Duodenal mucosa (tissue), 2 donors: ENCODE data around the gene SCYGR1.
A peak's percentile ranks its signal among the peaks of the same experiment; 100 is the strongest.

Source experiments
- H3K27ac ChIP-seq: one replicate; pipeline ENCODE4 v1.7.0; 2013; ENCODE audit warnings: low read depth, low read length
- H3K27me3 ChIP-seq, 2 donors: one replicate each; pipeline ENCODE4 v1.7.0; 2013; ENCODE audit warnings: low read length in 2 of 2, control low read depth in 1 of 2; ENCODE audit not compliant: insufficient read depth in 2 of 2, control insufficient read depth in 1 of 2
- H3K36me3 ChIP-seq, 2 donors: one replicate each; pipeline ENCODE4 v1.7.0; 2013; ENCODE audit warnings: low read length in 2 of 2, control low read depth in 1 of 2; ENCODE audit not compliant: insufficient read depth in 2 of 2, control insufficient read depth in 1 of 2
- H3K4me1 ChIP-seq, 2 donors: one replicate each; pipeline ENCODE4 v1.7.0; 2013; ENCODE audit warnings: low read length in 2 of 2, control low read depth in 1 of 2; ENCODE audit not compliant: insufficient read depth in 2 of 2, control insufficient read depth in 1 of 2
- H3K4me3 ChIP-seq, 2 donors: one replicate each; pipeline ENCODE4 v1.7.0; 2013; ENCODE audit warnings: low read length in 2 of 2, low read depth in 1 of 2
- H3K9ac ChIP-seq, 2 donors: one replicate each; pipeline ENCODE4 v1.7.0; 2013; ENCODE audit warnings: low read length in 2 of 2, low read depth in 1 of 2
- H3K9me3 ChIP-seq, 2 donors: one replicate each; pipeline ENCODE4 v1.7.0; 2013; ENCODE audit warnings: low read length in 2 of 2, control low read depth in 1 of 2; ENCODE audit not compliant: control insufficient read depth in 1 of 2

Gene SCYGR1

DNA sequence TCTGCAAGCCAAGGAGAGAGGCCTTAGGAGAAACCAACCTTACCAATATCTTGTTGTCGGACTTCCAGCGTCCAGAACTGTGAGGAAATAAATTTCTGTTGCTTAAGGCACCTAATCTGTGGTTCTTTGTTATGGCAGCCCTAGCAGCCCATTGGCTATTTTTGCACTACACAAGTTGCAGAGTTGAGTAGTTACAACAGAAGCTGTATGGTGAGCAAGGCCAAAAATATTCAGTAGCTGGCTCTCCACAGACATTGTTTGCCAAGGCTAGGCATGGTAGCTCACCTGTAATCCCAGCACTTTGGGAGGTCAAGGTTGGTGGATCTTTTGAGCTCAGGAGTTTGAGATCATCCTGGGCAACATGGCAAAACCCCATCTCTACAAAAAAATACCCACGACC lies 27.1 kb upstream of the SCYGR1 start:
- H3K9me3 ChIP-seq, result no peaks in the 10 kb centered on the region
- no peak overlapping the region for H3K9ac ChIP-seq
- no peak overlapping the region for H3K4me3 ChIP-seq
- no peaks in the 10 kb centered on the region for H3K27me3 ChIP-seq
- peaks cover 2 to 7% of the 10 kb centered on the region in 2 donors for H3K4me1 ChIP-seq
- no peaks in the 10 kb centered on the region for H3K36me3 ChIP-seq
- no peak overlapping the region for H3K27ac ChIP-seq

DNA sequence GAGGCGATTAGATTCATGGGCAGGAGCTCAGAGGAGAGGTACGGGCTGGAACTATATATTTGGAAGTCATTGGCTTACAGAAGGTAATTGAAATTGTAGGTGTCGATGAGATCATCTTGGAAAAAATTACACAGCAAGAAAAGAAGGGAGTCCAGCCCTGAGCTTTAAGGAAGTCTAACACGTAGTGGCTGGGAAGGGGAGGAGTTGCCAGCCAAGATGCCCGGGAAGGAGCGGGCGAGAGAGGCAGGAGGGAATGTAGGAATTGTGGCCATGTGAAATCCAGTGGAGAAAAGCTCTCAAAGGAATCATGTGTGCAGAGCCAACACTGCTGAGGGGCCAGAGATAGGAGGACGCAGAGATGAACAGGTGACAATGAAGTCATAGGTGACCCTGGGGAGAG lies 25.6 kb upstream of the SCYGR1 start:
- H3K4me3 ChIP-seq, result no peak overlapping the region
- no peaks in the 10 kb centered on the region for H3K36me3 ChIP-seq
- H3K9ac ChIP-seq, result no peak overlapping the region
- H3K27ac ChIP-seq, result no peak overlapping the region
- H3K9me3 ChIP-seq, result no peaks in the 10 kb centered on the region
- peaks cover 0 to 7% of the 10 kb centered on the region in 2 donors for H3K4me1 ChIP-seq
- H3K27me3 ChIP-seq, result no peaks in the 10 kb centered on the region

DNA sequence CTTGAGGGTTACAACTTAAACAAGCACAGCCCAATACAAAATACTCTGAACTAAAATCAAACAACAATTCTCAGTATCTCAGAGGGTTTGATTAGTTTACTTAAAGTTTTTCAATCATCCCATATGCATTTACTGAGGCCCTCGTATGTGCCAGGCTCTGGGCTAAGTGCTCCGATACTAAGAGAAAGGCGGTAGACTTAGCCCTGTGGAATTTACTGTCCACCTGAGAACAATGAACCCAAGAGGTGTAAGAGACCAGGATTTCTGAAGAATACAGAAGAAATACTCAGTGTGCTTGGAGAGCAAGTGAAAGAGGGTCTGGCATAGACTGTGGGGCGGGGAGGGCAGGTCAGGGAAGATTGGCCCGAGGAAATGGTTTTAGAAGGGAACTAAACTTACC lies 25.1 kb upstream of the SCYGR1 start:
- Histone ChIP-seq H3K27ac (no peak overlapping the region), H3K4me3 (no peak overlapping the region), H3K27me3 (no peaks in the 10 kb centered on the region), H3K9ac (no peak overlapping the region), H3K36me3 (no peaks in the 10 kb centered on the region), H3K9me3 (no peaks in the 10 kb centered on the region), H3K4me1 (peaks cover 0 to 7% of the 10 kb centered on the region in 2 donors)

DNA sequence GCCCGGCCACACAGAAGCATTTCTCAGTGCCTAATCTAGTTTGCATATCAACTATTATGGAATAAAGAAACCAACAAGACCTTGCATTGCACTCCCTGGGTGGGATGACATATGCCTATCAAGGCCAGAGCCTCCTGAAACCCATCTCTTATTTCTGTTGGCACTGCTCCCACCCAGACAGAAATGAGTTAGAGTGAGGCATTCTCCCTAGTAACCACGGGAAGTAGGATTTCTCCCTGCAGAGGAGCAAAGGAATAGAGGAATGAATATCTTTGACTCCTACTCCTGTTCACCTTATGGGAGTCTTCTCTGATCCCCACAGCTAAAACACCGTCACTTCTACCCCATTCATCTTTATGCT lies 24.2 kb upstream of the SCYGR1 start:
- no peaks in the 10 kb centered on the region for H3K36me3 ChIP-seq
- no peak overlapping the region for H3K27ac ChIP-seq
- peaks cover 0 to 8% of the 10 kb centered on the region in 2 donors for H3K4me1 ChIP-seq
- no peak overlapping the region for H3K4me3 ChIP-seq
- no peaks in the 10 kb centered on the region for H3K9me3 ChIP-seq
- no peaks in the 10 kb centered on the region for H3K27me3 ChIP-seq
- H3K9ac ChIP-seq, result no peak overlapping the region

DNA sequence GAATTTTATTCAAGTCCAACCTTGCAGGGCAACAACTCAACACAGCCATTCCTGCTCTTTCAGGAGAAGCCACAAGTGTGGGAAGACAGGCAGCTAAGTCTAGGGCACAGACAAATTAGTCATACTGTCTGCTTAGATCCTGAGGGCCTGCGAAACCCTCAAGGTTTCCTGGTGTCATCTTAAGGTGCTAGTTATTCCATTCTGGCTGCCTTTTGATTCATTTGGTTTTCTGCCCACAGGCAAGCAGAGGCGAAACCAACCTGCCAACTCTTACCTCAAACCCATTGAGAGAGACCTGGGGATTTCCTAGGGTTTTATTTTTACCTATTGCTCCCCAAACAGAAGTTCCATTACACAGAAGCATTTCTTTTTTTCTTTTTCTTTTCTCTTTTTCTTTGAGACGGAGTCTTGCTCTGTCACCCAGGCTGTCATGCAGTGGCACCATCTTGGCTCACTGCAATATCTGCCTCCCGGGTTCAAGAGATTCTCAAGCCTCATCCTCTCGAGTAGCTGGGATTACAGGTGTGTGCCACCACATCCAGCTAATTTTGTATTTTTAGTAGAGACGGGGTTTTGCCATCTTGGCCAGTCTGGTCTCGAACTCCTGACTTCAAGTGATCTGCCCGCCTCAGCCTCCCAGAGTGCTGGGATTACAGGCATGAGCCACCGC lies 23.7 kb upstream of the SCYGR1 start:
- Histone ChIP-seq H3K9ac (no peak overlapping the region), H3K4me1 (peaks cover 4 to 13% of the 10 kb centered on the region in 2 donors), H3K27ac (no peak overlapping the region), H3K4me3 (no peak overlapping the region), H3K9me3 (no peaks in the 10 kb centered on the region), H3K27me3 (no peaks in the 10 kb centered on the region), H3K36me3 (no peaks in the 10 kb centered on the region)

DNA sequence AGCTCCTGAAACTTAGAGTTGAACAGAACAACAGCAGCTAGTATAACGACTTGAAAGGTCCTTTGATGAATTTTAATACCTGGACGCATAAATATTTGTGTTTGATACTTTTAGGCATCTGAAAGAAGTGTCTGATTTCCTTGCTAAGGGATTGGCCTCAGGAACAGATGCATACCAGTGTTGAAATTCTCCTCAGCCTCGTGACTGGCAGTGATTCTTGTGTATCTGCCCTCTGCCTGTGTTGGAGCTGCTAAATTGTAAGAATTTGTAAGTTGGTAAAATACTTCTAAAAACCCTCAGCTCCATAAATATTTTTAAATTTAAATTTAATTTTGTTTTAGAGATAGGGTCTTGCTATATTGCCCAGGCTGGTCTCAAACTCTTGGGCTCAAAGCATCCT lies 22.4 kb upstream of the SCYGR1 start:
- Histone ChIP-seq H3K36me3 (no peaks in the 10 kb centered on the region), H3K9me3 (no peaks in the 10 kb centered on the region), H3K27ac (no peak overlapping the region), H3K27me3 (no peaks in the 10 kb centered on the region), H3K9ac (no peak overlapping the region), H3K4me1 (peaks cover 11 to 17% of the 10 kb centered on the region in 2 donors), H3K4me3 (no peak overlapping the region)

DNA sequence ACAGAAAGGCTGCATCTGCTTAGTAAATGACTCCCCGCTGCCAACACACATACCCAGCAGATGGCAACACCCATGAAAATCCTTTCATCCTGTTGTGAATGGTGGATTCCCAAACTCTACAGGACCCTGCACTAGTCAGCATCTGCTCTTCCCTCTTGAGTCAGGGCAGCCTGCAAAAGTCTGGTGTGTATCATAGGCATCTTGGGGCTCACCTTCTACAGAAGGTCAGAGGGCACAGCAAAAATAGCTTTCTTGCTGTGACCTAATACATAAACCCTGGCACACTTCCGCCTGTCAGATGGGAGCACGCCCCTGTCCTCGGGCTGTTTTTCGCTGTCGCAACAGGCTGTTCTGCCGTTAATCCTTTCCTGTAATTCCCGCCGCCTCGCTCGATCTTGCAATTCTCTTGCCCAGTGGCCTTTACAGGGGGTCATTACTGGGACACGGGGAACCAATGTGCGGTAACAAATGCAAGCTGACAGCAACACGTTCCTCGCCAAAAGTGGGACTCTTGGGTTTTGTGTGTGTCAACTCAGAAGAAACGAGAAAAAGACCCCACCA lies 19.9 kb upstream of the SCYGR1 start:
- no peak overlapping the region for H3K4me3 ChIP-seq
- no peak overlapping the region for H3K27ac ChIP-seq

DNA sequence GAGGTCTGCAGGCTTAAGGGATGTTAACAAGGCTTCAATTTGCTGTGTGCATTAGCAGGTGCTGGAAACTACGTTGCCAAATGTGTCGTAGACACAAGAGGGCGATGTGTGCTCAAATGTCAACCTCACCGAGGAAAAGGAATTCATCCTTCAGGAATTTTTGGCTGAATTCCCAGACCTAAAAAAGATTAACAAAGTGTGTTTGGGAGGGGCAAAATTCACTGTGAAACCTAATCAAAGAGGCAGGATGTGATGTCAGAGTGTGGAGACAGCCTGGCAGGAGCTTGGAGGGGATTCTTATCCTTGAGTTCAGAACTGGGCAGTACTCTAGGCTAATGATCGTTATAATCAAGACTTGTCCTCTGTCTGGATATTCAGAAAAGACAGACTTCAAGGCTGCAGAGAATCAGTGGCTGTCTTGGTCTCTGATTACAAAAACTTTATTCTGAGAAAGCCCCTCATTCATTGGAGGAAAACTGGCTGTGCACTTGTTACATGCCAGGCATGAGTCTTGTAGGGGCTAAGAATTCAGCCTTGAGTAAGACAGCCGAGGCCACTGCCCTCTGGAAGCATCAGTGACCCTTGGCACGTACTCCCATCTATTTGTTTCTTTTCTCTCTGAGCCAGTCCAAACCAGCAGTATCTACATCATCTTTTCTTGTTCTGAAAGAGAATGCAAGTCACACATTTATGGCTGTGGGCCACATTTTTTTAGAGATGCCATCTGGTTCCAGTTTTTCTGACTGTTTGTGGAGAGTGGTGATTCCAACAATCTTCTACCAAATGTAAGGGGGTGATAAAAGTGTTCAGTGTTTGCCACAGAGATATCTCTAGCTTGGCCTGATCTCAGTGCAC lies 18.7 kb upstream of the SCYGR1 start:
- Histone ChIP-seq H3K36me3 (no peaks in the 10 kb centered on the region), H3K27me3 (no peaks in the 10 kb centered on the region), H3K9ac (no peak overlapping the region), H3K27ac (no peak overlapping the region), H3K9me3 (no peaks in the 10 kb centered on the region), H3K4me1 (peaks cover 15 to 23% of the 10 kb centered on the region in 2 donors), H3K4me3 (peak overlapping the region in 1 of 2 donors; percentile 4)

More for the DNA sequence above, 19.9 kb upstream of the SCYGR1 start:
- H3K27me3 ChIP-seq, result no peaks in the 10 kb centered on the region
- H3K9ac ChIP-seq, result no peak overlapping the region
- no peaks in the 10 kb centered on the region for H3K9me3 ChIP-seq
- H3K36me3 ChIP-seq, result no peaks in the 10 kb centered on the region
- H3K4me1 ChIP-seq, result peaks cover 11 to 22% of the 10 kb centered on the region in 2 donors

DNA sequence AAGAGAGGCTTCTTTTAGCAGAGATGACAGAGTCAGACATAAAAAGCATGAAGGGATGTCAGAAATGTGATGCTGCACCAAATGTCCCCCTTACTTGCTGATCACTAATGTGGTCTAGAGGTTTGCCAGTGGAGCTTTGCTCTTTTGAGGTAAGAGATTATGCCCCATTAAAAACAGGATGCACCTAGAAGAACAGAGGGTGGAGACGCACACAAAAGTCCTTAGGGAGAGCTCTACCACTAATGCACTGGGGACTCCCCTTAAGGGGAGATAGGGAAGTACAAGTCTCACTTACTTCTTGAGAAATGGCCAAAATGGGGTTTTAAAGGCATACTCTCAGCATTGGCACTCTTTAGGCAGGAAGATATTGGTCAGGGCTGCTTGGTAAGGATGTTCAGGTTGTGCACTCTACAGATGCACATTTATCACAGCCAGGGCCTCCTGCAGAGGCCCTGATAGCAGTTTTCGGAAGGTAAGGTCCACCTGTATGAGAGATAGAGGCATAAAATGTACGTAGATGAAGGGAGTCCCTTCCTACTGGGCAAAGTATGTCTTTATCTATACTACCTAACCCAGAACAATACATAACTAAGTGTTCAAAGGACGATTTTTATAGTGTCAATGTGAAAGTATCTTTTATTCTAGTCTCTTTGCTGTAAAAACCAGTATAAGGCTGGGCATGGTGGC lies 17.0 kb upstream of the SCYGR1 start:
- no peaks in the 10 kb centered on the region for H3K27me3 ChIP-seq
- no peak overlapping the region for H3K27ac ChIP-seq
- no peaks in the 10 kb centered on the region for H3K36me3 ChIP-seq
- no peak overlapping the region for H3K9ac ChIP-seq
- H3K9me3 ChIP-seq, result no peaks in the 10 kb centered on the region
- no peak overlapping the region for H3K4me3 ChIP-seq
- peaks cover 19 to 26% of the 10 kb centered on the region in 2 donors for H3K4me1 ChIP-seq

DNA sequence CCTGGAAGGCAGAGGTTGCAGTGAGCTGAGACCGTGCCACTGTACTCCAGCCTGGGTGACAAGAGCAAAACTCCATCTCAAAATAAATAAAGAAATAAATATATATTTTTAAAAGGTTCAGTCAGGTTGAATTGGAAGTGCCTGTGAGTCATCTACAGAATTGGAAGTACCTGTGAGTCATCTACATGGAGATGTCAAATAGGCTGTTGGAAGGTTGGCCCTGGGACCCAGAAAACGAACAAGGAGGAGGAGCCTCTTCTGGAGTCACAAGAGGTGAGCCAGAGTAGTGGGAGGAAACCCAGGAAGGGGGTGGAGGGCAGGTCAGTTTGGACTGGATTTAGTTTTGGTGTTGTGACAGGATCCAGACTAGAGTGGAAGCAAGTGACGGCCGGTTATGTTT lies 15.2 kb upstream of the SCYGR1 start:
- peaks cover 32 to 35% of the 10 kb centered on the region in 2 donors for H3K4me1 ChIP-seq
- H3K36me3 ChIP-seq, result no peaks in the 10 kb centered on the region
- H3K9ac ChIP-seq, result no peak overlapping the region
- H3K27ac ChIP-seq, result no peak overlapping the region
- no peaks in the 10 kb centered on the region for H3K9me3 ChIP-seq
- H3K4me3 ChIP-seq, result no peak overlapping the region
- H3K27me3 ChIP-seq, result no peaks in the 10 kb centered on the region
